ENCODE results near the gene SCYL1. TPM values are rescaled to one million over a fixed set of nuclear protein-coding genes. Genes with fewer than 3 reads are reported as not detected.
A peak's percentile ranks its signal among the peaks of the same experiment; 100 is the strongest.

The SCYL1 gene
- total RNA-seq, 1 donor from 2014 or later = 49.5 TPM

DNA sequence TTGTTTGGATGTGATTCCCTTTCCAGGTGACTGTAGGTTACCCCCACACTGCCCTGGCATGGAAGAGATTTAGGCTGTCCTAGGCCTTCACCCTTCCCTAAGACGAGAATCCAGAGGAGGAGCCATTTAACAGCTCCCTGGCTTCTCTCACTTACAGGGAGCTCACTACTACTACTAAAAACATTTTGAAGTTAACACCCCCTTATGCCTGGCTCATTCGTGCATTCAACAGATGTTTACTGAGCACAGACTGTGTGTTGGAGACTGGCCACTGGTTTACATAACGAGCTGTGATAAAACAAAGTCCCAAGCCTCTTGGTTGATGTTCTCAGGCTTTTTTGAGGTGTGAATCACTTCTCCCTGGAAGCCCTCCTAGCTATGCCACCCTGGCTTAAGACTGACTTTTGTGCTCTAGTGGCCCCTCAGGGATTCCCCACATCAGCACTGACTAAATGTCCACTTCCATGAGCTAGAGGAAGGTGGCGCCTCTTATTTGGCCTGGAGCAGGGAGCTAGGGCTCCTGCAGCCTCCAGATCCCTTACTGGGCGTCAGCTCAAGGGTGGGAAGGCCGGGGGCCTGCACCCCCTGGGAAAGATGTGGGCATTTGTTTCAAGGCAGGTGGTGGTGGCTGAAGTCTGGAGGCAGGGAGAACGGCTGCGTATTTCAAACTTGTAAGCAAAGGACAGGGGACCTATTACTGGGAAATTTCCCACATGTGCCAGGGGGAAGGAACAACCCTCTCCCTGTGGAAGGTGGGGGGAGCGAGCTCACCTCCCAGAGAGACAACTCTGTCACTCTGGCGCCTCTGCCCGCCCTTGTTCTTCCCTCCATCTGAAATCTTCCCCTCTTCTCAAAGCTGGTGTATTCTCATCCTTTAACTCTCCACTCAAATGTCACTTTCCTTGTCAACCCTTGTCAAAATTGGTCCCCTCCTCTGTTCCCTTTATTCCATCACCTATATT, 45.4 kb upstream of the SCYL1 start:
- Histone ChIP-seq H3K4me3 (ENCODE audit: low read depth, low read length) (no peak overlapping the region), H3K36me3 (ENCODE audit: control insufficient read depth, insufficient read depth, low read length) (no peaks in the 10 kb centered on the region), H3K27me3 (ENCODE audit: control insufficient read depth, insufficient read depth, low read length) (no peaks in the 10 kb centered on the region)
- DNase-seq (ENCODE audit: low read depth) = no peak
- no peak for FAIRE-seq
- TF ChIP-seq, protein P1, sequence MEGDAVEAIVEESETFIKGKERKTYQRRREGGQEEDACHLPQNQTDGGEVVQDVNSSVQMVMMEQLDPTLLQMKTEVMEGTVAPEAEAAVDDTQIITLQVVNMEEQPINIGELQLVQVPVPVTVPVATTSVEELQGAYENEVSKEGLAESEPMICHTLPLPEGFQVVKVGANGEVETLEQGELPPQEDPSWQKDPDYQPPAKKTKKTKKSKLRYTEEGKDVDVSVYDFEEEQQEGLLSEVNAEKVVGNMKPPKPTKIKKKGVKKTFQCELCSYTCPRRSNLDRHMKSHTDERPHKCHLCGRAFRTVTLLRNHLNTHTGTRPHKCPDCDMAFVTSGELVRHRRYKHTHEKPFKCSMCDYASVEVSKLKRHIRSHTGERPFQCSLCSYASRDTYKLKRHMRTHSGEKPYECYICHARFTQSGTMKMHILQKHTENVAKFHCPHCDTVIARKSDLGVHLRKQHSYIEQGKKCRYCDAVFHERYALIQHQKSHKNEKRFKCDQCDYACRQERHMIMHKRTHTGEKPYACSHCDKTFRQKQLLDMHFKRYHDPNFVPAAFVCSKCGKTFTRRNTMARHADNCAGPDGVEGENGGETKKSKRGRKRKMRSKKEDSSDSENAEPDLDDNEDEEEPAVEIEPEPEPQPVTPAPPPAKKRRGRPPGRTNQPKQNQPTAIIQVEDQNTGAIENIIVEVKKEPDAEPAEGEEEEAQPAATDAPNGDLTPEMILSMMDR (IDR thresholded peaks at IDR 0.05; ENCODE audit: insufficient read depth, low read length, severe bottlenecking) = peak; percentile 48

DNA sequence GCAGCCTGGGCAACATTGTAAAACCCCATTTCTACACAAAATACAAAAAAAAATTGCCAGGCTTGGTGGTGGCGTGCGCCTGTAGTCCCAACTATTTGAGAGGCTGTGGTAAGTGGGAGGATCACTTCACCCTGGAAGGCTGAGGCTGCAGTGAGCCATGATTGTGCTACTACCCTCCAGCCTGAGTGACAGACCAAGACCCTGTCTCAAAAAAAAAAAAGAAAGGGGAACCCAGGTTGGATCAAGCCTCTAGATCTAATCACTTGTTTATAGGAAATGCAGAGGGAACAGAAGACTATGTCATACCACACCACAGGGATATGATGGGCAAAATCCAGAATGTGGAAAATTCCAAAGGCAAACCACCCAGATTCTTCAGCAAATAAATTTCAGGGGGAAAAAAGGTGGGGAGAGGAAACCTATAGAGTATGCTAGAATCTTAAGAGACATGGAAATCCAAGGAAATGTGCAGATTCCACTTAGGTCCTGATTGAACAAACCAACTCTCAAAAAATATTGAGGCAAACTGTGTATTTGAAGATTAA, 42.5 kb upstream of the SCYL1 start:
- no peaks in the 10 kb centered on the region for H3K27me3 ChIP-seq (ENCODE audit: control insufficient read depth, insufficient read depth, low read length)
- DNase-seq (ENCODE audit: low read depth) (no peak), FAIRE-seq (no peak)
- no peak overlapping the region for H3K4me3 ChIP-seq (ENCODE audit: low read depth, low read length)
- TF ChIP-seq, protein P1 (IDR thresholded peaks at IDR 0.05; ENCODE audit: insufficient read depth, low read length, severe bottlenecking) = no peak
- H3K36me3 ChIP-seq (ENCODE audit: control insufficient read depth, insufficient read depth, low read length) = no peaks in the 10 kb centered on the region

DNA sequence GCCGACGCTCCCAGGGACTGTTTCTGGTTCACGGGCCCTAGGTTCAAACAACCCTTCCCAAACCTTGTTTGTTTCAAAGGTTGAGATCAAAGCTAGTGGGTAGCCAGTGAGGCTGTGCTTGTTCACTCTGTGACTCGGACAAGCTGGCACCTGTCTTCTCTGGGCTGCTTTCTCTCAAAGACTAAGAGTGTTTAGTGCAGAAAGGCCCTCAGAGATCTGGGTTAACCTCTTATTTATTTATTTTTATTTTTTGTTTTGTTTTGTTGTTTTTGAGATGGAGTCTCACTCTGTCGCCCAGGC, 39.0 kb upstream of the SCYL1 start:
- no peak overlapping the region for H3K4me3 ChIP-seq (ENCODE audit: low read depth, low read length)
- no peak for FAIRE-seq
- DNase-seq (ENCODE audit: low read depth) = peak; percentile 65
- TF ChIP-seq, protein P1 (IDR thresholded peaks at IDR 0.05; ENCODE audit: insufficient read depth, low read length, severe bottlenecking) = no peak
- H3K36me3 ChIP-seq (ENCODE audit: control insufficient read depth, insufficient read depth, low read length) = no peaks in the 10 kb centered on the region
- no peaks in the 10 kb centered on the region for H3K27me3 ChIP-seq (ENCODE audit: control insufficient read depth, insufficient read depth, low read length)

DNA sequence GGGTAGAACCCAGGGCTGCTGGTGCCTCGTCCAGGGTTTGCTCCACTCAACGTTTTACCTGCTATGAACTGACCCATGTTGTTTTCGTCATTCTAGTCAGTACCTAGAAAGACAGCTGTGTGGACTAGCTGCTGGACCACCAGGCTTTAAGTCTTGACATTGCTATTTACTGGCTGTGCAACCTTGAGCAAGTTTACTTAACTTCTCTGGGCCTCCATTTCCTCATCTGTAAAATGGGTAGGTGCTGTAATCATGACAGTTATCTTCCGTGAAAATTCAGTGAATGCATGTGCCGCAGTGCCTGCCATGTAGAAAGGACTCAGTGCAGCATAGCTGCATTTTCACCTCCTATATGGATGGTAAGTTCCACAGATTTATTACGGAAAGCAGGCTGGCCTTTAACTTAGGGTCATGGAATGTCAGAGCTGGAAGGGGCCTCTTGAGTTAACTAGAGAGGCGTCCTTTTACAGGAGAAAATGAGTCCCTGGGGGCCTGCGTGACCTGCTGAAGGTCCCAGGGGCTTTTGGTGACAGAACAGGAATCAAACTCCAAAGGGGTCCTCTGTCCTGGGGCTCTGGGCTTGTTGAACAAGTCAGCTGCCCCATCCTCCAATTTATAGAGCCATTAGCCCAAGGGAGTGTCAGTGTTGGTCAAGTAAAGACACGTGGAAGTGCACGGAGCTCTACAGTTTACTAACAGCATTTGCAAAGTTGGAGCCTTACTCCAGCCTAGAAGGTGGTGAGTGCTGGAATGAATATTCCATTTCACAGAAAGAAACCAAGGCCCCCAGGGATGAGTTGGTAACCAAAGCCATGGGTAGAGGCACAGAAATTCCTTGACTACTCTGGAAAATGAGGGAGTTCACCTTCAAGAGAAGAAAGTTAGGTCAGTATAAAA, 38.1 kb upstream of the SCYL1 start:
- no peak for FAIRE-seq
- TF ChIP-seq, protein P1 (IDR thresholded peaks at IDR 0.05; ENCODE audit: insufficient read depth, low read length, severe bottlenecking) = no peak
- Histone ChIP-seq H3K27me3 (ENCODE audit: control insufficient read depth, insufficient read depth, low read length) (no peaks in the 10 kb centered on the region), H3K36me3 (ENCODE audit: control insufficient read depth, insufficient read depth, low read length) (no peaks in the 10 kb centered on the region), H3K4me3 (ENCODE audit: low read depth, low read length) (no peak overlapping the region)
- DNase-seq (ENCODE audit: low read depth) = no peak

DNA sequence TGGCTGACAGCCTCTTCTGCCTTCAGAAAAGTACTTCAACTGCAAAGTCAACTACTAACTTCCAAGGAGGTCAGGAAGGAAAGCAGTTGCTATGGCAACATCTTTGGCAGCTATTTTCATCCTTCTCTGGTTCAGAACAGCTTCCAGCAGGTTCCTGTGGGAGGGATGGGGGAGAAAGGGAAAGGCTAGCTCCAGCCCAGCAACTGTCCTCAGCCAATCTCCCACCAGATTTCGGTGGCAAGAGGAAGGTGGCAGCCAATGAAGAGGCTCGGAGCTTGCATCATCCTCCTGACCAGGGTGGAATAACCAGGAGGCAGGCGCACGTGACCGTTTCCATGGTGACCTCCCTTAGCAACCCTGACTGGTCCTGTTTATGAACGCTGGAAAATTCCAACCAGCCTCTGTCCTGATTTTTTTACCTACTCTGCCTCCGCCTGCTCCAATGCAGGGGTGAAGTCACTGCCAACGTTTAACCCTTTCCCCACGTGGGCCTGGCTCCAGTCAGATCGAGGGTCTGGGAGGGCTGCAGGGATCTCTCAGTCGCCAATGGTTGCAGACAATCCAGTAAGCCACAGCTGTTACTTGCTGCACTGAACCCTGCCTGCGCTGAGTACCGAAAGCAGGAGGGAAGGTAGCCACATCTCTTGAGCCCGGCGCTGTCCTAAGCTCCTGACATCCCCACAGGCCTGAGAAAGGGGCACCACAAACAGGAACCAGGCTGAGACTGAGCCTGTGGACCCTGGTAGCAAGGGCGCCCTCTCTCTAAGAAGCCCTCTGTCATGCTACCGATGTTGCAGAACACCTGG, 37.2 kb upstream of the SCYL1 start:
- H3K27me3 ChIP-seq (ENCODE audit: control insufficient read depth, insufficient read depth, low read length) = no peaks in the 10 kb centered on the region
- TF ChIP-seq, protein P1 (IDR thresholded peaks at IDR 0.05; ENCODE audit: insufficient read depth, low read length, severe bottlenecking) = no peak
- peak; percentile 99 for DNase-seq (ENCODE audit: low read depth)

More for the DNA sequence above, 37.2 kb upstream of the SCYL1 start:
- Histone ChIP-seq H3K36me3 (ENCODE audit: control insufficient read depth, insufficient read depth, low read length) (no peaks in the 10 kb centered on the region), H3K4me3 (ENCODE audit: low read depth, low read length) (no peak overlapping the region)
- FAIRE-seq = no peak
